Gastroesophageal sphincter (tissue), 3 donors: ENCODE measurements around the gene ELP6.

ENCODE experiments used
- CTCF ChIP-seq, 4 experiments: fragments of 200-600 bp in 2 of 4; fragments of 450-650 bp in 2 of 4; sonication (generic) in 1 of 4; IDR thresholded peaks; one replicate each; pipeline ENCODE4 v1.5.1; 2017 to 2019; ENCODE audit warnings: antibody characterized with exemption in 4 of 4, mild to moderate bottlenecking in 2 of 4, moderate library complexity in 2 of 4
- EP300 ChIP-seq: sonication (generic); formaldehyde crosslinking; IDR thresholded peaks from one replicate; pipeline ENCODE4 v1.6.1; 2017; ENCODE audit warnings: antibody characterized with exemption, mild to moderate bottlenecking
- POLR2A ChIP-seq, 2 donors: fragments of 450-650 bp; IDR thresholded peaks; one replicate each; pipeline ENCODE4 v1.6.1; 2017; ENCODE audit warnings: antibody characterized with exemption in 2 of 2, mild to moderate bottlenecking in 2 of 2, moderate library complexity in 1 of 2
- POLR2AphosphoS5 ChIP-seq: sonication (generic); formaldehyde crosslinking; IDR thresholded peaks from one replicate; pipeline ENCODE4 v1.6.1; 2017; ENCODE audit warnings: antibody characterized with exemption

- no peak for TF ChIP-seq POLR2A (IDR thresholded peaks at IDR 0.05)
- TF ChIP-seq CTCF (IDR thresholded peaks at IDR 0.05) = no peak
- TF ChIP-seq POLR2AphosphoS5 = no peak
- no peak for TF ChIP-seq EP300
These were observed 28.1 kb upstream of the ELP6 start for GRCh38 chr3:47541583-47542108.
